GM04504 (cell line): Measurements from ENCODE around the gene TUT1.
A peak's percentile ranks its signal among the peaks of the same experiment; 100 is the strongest.
"Not testable (repeated sequence)": the region's sequence is repeated elsewhere in the genome, so short reads cannot be mapped to it uniquely, and the experiment has no call there.

Source experiments
- DNase-seq: peaks from one replicate; pipeline ENCODE4 v3.0.0-alpha.2; 2012; ENCODE audit warnings: low read depth

The TUT1 gene

DNA sequence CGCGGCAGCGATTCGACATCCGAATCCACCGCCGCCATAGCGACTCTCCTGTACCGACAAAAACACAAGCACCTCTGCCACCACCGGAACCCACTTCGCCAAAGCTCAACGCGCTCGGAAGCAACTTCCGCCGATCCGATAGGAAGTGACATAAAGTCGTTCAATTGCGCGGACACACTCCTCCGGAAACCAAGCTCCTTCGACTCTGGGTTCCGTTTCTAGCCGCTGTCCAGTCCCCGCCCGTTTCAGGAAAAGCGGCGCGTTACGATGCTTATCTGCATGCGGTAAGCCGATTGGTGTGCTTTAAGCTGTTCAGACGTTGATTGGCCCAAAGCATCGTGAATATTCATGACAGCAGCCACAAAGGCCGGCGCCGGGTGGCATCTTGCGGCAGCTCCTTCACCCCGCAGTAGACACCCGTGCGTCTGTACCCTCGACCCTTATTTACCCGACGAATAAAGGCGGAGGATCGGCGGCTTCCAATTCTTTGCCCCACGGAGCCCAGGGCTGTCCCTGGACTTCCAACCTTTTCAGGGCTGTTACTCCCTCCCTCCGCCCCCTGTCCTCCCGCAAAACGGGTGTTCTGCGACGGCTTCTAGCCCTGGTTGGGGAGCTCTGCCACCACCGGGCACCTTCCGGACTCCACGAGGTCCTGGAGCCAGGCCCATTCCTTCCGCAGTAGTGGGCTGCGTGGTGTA, at the start of gene TUT1:
Gene TUT1, minus strand, starts transcription at position 76 of the 698 bp plus-strand sequence. Its CDS starts 38 bp downstream, at position 38.
- peak; percentile 98 for DNase-seq

GRCh38 chr11:62632492-62632891, 41.2 kb upstream of the TUT1 start:
- DNase-seq: no peak

DNA sequence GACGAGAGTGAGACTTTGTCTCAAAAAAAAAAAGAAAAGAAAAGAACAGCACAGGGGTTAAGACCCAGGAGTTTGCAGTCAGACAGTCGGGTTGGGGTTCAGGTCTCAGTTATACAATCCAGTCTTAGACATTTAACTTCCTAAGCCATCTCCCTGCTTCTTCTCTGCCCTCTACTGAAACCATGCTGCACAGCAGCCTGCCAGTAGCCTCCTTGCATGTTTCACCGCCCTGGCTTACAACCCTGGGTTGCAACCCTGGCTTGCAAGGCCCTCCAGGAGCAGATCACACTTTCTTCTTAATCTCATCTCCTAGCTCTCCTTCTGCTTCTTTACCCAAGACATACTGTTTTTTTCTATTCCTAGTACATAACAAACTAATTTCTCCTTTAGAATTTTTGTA, 36.4 kb upstream of the TUT1 start:
- no peak for DNase-seq

GRCh38 chr11:62622476-62623089, 31.3 kb upstream of the TUT1 start:
- DNase-seq: no peak

GRCh38 chr11:62621567-62622470, 30.5 kb upstream of the TUT1 start, which contains the start of gene B3GAT3:
B3GAT3 (minus strand) TSS chr11:62621986; CDS start chr11:62621947, 39 bp downstream.
- peak; percentile 97 for DNase-seq

GRCh38 chr11:62621027-62621566, 29.8 kb upstream of the TUT1 start:
- no peak for DNase-seq

DNA sequence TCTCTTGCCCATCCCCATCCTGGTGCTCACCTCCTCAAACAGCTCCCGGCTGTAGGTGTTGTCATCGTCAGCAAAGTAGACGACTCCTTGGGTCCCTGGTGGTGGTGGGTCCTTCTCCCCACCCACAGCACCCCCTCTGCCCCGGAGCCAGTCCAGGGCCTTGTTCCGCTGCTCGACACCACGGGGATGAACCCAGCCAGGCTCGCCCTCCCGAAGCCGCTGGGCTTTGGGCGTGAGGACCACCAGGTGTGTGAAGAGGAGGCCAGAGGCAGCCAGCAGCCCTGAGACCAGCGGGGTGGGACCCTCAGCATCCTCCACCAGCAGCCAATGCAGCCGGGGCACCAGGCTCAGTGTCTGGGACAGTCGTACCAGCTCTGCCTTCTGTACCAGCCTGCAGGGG, 25.6 kb upstream of the TUT1 start:
- not testable (repeated sequence) for DNase-seq

DNA sequence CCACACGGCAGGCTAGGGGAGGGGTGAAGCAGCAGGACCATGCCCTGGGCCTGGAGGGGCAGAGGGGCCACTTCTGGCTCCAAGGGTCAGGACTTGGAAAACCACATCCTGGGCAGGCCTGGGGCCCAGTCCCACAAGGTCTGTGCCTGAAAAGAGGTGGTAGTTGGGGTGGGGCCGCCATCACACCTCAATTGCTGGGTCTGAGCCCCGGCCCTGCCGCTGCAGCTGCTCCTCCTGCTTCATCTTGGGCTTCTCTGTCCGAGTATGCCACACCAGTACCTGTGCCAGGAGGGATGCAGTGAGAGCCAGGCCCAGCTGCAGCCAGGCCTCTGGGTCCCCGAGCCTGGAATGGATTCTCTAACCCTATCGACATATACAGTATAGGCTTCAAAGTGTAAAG, 24.2 kb upstream of the TUT1 start:
- no peak for DNase-seq

DNA sequence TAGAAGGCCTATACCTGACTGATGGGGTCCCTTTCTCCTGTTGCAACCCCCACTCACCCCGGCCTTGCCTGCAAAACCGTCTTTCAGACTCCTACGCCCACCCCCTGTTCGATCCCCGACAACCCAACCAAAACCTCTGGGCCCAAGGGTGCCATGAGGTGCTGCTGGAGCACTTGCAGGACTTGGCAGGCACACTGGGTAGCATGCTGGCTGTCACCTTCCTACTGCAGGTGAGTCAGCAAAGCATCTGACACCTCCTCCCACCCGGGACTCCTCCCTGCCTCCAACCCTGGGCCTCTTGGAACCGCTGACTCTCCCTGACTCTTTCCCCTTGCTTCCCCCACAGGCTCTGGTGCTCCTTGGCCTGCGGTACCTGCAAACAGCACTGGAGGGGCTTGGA, 23.0 kb upstream of the TUT1 start:
- DNase-seq: no peak

DNA sequence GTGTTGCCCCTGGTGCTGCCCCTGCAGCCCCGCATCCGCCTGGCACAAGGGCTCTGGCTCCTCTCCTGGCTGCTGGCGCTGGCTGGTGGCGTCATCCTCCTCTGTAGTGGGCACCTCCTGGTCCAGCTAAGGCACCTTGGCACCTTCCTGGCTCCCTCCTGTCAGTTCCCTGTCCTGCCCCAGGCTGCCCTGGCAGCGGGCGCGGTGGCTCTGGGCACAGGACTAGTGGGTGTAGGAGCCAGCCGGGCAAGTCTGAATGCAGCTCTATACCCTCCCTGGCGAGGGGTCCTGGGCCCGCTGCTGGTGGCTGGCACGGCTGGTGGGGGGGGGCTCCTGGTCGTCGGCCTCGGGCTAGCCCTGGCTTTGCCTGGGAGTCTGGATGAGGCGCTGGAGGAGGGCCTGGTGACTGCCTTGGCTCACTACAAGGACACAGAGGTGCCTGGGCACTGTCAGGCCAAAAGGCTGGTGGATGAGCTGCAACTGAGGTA, 22.0 kb upstream of the TUT1 start:
- DNase-seq: no peak

- DNase-seq: peak; percentile 62
Observed at GRCh38 chr11:62612366-62613290, 21.3 kb upstream of the TUT1 start, which contains the start of the genes EML3 and ROM1. EML3 (minus strand) TSS chr11:62612775; CDS start chr11:62612457, 318 bp downstream. ROM1 (plus strand) TSS chr11:62613257; CDS start chr11:62613282, 25 bp downstream.

GRCh38 chr11:62611705-62612365, 20.5 kb upstream of the TUT1 start:
- DNase-seq: no peak

GRCh38 chr11:62610814-62611704, 19.7 kb upstream of the TUT1 start:
- no peak for DNase-seq

DNA sequence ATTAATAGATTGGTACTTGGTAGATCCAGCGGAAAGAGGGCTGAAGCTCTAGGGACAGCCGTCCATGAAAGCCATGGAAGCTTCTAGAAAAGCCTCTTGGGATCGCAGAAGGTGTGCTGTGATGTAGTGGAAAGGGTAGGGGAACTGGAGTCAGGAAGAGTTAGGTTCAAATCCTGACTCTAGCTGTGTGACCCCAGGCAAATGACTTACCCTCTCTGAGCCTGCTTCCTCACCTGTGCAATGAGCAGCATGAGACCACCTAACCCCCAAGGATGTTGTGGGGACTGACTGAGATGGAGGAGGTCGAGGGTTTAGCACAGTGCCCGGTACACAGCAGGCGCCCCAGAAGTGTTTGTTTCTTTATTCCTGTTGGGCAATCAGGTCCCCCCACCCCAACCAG, 19.1 kb upstream of the TUT1 start:
- no peak for DNase-seq

GRCh38 chr11:62608776-62609175, 17.5 kb upstream of the TUT1 start:
- DNase-seq: no peak

DNA sequence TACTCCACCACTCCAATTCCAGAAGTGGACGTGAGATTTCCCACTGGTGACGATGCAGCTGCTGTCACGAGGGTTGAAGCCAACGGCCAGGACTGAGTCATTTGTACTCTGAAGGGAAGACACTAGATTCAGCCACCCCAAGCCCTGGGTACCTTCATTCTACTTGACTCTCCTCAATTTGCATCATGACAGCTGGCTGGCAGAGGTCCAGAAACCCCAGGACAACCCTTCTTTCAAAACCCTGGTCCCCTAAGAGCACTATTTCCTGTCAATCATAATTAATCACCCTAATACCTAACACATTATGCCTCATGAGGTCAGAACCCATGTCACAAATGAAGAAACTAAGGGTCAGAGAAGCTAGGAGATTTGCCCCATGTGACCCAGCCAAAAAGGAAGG, 16.4 kb upstream of the TUT1 start:
- no peak for DNase-seq

DNA sequence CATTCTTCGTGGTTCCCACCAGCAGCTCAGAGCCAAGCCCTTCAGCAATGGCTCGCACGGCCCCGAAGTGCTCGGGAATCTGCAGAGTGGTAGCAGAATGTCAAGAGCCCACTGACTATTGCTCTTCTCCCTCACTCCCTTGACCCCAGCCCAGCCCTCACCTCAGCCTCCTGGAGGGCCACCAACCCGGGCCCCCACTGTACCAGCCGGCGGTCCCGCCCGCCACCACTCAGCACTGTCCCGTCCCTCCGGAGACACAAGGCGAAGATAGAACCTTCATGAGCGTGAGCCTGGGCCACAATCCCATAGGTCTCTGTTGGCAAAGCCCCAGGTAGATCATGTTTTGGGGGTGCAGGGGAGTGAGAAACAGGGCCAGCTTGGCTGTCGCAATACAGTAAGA, 14.6 kb upstream of the TUT1 start:
- no peak for DNase-seq

- DNase-seq: no peak
Observed at GRCh38 chr11:62605467-62605866, 14.1 kb upstream of the TUT1 start.

DNA sequence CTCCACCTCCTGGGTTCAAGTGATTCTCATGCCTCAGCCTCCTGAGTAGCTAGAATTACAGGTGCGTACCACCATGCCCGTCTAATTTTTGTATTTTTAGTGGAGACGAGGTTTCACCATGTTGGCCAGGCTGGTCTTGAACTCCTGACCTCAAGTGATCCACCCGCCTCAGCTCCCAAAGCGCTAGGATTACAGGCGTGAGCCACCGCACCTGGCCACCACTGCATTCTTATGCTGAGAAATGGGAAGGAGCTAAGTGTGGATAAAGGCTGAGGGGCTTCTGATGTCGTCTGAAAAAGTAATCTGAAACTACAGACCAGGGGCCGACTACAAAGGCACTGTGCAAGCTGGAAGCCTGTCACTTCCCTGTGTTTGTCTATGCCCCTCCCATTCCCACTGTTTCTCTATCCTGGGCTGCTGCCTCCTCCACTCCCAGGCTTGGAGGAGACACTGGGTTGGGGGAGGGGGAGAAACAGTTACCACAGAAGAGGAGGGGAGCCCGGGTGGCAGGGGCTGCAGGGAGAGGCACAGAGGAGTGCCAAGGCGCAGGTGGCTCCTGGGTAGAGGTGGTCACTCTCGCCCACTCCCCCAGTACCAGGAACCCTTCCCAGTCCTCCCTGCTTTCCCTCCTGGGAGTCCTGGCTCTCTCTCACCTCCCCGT, 13.3 kb upstream of the TUT1 start:
- no peak for DNase-seq
